ENCODE results near the gene PDE4B.
"Not testable (repeated sequence)": the region's sequence is repeated elsewhere in the genome, so short reads cannot be mapped to it uniquely, and the experiment has no call there.

Gene PDE4B

DNA sequence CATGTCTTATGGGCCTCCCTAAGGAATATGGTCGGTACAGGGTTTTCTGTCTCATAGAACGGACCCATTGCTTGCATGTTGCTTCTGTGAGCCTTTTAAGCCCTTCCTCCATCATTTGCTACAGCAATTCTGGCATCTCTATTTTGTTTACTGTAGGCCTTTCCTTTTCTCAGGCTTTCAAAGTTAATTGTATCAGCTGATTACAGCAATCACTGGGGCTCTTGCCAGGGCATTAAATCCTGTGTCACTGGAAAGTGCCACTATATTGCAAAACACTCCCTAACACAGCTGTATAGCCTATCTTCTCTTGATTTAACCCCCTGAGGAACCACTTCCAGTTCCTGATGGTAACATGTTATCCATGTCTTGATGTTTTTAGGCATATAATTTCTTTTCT is 156.5 kb downstream of the PDE4B start:
- no peak for DNase-seq (ENCODE audit: low read depth in 2 of 2, low spot score in 1 of 2)

DNA sequence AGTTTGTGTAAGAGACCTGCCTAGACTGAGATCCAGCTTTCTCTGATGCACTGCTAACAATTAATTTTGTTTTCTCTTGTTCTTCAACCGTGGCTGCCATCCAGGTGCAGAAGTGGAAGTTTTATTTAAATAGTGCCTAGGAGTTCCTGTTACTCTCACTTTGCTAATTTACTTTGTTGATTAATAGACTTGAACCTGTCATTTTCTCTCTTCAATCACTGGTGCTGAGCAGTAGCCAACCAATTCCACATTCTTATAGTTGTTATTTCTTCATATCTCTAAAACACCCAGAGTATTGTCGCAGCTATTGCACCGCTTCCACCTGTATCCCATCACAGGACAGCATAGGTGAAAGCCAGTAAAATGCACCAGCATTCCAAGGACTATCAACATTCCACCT is 157.2 kb downstream of the PDE4B start:
- DNase-seq (ENCODE audit: low read depth in 2 of 2, low spot score in 1 of 2): no peak

GRCh38 chr1:65952696-65953095 is 160.0 kb downstream of the PDE4B start:
- no peak for DNase-seq (ENCODE audit: low read depth in 2 of 2, low spot score in 1 of 2)

- DNase-seq (ENCODE audit: low read depth in 2 of 2, low spot score in 1 of 2): no peak
Measured at GRCh38 chr1:65953170-65953569, 160.5 kb downstream of the PDE4B start.

- DNase-seq (ENCODE audit: low read depth in 2 of 2, low spot score in 1 of 2): no peak
Measured at GRCh38 chr1:65955071-65955470, 162.4 kb downstream of the PDE4B start.

DNA sequence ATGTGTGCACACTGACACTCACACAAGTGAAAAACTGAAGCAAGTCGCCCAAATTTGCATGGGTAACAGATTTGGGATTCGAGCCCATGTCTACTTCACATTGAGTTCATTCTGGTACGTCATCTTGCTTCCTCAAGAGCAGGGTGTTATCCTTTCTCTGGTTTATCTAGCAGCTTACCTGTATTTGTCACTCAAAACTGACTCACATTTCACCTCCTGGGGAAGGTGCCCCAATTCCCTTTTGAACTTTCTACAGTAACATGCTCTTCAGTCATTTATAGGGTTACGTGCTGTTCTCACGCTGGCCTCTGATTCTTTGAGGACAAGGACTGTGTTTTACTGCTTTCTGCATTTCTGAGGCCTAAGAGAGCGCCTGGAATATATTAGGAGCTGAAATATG is 162.8 kb downstream of the PDE4B start:
- DNase-seq (ENCODE audit: low read depth in 2 of 2, low spot score in 1 of 2): no peak

DNA sequence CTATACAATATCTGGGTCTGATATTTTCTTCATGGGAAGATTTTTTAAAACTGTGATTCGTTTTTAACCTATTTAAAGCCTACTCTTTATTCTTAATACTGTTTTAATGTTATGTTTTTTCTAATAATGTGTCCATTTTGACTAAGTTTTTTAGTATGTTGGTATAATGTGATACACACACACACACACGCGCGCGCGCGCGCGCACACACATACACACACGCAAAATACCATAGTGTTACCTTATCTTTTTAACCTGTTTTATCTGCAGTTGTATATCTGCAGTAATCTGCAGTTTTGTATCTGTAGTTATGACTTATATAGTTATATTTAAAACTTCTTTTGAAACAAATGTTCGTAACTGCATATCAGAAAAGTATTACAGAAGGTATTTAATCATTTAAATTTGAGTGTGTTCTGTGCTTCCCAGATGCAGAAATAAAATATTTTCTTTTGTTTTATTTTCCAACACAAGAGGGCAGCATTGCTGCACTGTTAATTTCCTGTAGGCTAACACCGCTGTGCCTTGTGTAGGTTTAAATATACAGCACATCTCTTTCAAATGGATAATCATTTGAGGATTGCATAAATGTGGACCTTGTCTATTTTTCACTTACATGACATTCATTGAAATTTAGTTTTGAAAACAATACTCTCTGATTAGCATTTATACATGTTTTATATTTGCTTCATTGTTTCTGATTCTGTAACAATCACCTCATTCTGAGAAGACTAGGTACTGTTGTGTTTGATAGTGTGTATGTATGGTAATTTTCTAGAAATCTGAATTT is 166.1 kb downstream of the PDE4B start:
- DNase-seq (ENCODE audit: low read depth in 2 of 2, low spot score in 1 of 2): no peak

GRCh38 chr1:65959896-65960567 is 167.3 kb downstream of the PDE4B start:
- DNase-seq (ENCODE audit: low read depth in 2 of 2, low spot score in 1 of 2): no peak

GRCh38 chr1:65963156-65963888 is 170.6 kb downstream of the PDE4B start:
- DNase-seq (ENCODE audit: low read depth in 2 of 2, low spot score in 1 of 2): no peak

- no peak for DNase-seq (ENCODE audit: low read depth in 2 of 2, low spot score in 1 of 2)
Measured at GRCh38 chr1:65964123-65964522, 171.4 kb downstream of the PDE4B start.

- no peak for DNase-seq (ENCODE audit: low read depth in 2 of 2, low spot score in 1 of 2)
Measured at GRCh38 chr1:65965112-65965996, 172.7 kb downstream of the PDE4B start.

- DNase-seq (ENCODE audit: low read depth in 2 of 2, low spot score in 1 of 2): not testable (repeated sequence)
Measured at GRCh38 chr1:65967492-65967891, 174.8 kb downstream of the PDE4B start.

DNA sequence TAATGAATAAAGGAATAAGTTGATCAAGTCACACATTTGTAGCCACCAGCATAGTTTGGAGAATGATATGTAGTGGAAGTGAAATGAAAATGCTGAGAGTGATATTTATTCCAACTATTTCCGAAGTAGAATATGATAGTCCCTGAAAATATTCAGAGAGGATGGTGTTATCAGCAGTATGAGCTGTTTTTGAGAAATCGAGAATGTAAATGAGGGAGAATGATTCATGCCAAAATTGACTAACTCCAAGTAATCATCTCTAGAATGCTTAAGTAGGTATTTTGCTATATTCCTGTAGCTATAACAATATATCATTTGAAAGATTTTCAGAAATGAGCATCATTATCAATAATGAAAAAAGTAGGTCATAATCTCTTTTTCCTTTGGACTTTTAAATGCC is 178.9 kb downstream of the PDE4B start:
- DNase-seq (ENCODE audit: low read depth in 2 of 2, low spot score in 1 of 2): no peak

DNA sequence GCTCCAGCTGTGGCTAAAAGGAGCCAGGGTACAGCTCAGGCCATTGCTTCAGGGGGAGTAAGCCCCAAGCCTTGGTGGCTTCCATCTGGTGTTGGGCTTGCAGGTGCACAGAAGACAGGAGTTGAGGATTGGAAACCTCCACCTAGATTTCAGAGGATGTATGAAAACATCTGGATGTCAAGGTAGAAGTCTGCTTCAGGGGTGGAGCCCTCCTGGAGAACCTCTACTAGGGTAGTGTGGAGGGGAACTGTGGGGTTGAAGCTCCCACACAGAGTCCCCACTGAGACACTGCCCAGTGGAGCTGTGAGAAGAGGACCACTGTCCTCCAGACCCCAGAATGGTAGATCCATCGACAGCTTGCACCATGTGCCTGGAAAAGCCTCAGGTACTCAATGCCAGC is 183.0 kb downstream of the PDE4B start:
- no peak for DNase-seq (ENCODE audit: low read depth in 2 of 2, low spot score in 1 of 2)

DNA sequence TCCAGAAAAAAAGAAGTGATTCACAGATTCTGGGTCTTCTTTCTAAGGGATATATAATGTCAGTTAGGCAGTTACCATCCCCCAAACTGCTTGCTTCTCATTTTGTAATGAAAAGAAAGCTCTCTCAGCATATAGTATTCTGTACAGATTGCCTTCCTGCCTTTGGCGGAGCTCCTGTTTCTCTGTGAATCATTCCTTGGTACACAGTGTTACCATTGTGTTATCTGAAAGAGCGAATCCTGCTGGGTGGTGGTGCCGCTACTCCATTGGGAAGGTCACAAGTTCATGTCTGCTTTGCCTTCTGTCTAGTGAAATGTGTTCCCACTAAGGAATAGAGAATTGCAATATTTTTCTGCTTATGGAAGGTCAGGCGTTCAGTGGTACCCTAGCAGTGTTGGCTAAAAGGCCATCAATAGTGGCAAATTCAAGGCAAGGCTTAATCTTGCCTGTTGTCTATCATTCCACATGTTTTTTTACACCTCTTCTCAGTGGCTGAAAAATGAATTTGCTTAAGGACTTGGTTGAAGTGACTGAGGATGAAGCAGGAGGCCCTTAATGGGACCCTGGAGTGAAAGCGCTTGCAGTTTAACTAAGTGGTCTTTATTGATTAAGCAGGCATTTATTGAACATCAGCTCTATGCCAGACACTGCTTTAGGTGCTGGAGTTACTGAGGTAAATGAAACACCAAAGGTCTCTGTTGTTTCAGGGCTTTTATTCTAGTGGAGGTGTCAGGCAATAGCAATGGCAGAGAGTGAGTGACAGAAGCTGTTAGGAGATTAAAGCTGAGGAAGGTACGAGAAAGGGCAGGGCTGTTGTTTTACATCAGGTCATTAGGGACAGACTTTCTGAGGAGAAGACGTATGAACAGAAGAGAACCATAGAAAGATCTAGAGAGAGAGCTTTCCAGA is 186.7 kb downstream of the PDE4B start:
- no peak for DNase-seq (ENCODE audit: low read depth in 2 of 2, low spot score in 1 of 2)

GRCh38 chr1:65980237-65980636 is 187.5 kb downstream of the PDE4B start:
- no peak for DNase-seq (ENCODE audit: low read depth in 2 of 2, low spot score in 1 of 2)

DNA sequence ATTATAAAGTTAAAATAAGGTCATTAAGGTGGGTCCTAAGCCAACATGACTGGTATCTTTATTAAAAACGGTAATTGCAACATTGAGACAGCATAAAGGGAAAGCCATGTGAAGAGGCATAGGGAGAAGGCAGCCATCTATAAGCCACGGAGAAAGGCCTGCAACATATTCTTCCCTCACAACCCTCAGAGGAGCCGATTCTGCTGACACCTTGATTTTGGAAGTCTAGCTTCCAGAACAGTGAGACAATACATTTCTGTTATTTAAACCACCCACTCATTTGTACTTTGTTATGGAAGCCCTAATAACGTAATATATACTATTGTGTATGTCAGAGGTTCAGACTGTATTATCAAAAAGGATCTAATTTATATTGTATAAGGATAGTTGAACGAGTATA is 190.8 kb downstream of the PDE4B start:
- DNase-seq (ENCODE audit: low read depth in 2 of 2, low spot score in 1 of 2): no peak

GRCh38 chr1:65985393-65986066 is 192.8 kb downstream of the PDE4B start:
- no peak for DNase-seq (ENCODE audit: low read depth in 2 of 2, low spot score in 1 of 2)

DNA sequence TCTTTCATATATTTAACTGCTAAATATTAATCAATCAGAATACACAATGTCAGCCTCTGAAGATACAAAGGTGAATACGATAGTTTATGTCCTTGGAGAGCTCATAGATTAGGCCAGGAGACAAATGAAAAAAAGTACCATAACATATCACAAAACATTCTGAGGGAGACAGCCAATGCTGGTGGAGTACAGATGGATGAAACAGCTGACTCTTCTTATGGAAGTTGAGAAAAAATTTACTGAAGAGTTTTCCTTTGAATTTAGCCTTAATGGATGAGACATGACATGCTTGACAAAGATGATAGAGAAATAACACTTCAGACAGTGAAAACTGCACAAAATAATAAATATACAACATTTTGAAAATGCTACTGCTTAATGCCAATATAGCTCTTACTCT is 193.5 kb downstream of the PDE4B start:
- no peak for DNase-seq (ENCODE audit: low read depth in 2 of 2, low spot score in 1 of 2)

DNA sequence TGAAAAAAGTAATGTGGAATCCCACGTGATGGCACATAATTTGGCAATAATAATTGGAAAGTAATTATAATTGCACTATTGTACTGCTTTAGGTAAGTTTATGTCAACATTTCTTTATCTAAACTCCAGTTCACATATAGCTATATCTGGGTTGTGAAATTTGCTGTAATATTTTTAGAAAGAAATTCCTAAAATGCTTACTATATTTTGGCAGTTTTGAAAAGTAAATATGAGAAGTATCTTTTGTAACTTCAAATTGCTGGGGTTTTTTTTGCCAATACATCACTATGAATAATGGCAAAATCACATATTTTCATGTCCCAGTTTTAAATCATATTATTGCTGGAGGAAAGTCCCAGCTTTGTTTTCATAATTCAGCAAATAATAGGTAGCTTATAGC is 197.5 kb downstream of the PDE4B start:
- DNase-seq (ENCODE audit: low read depth in 2 of 2, low spot score in 1 of 2): no peak

Measured in stimulated activated CD8-positive, alpha-beta memory T cell treated with anti-CD3 and anti-CD28 coated beads, Interleukin-4, amount 100 ng/mL, for 4 hours (primary cell).